ENCODE results near the gene LRRC3.
"Not testable (repeated sequence)": the region's sequence is repeated elsewhere in the genome, so short reads cannot be mapped to it uniquely, and the experiment has no call there.

Gene LRRC3

DNA sequence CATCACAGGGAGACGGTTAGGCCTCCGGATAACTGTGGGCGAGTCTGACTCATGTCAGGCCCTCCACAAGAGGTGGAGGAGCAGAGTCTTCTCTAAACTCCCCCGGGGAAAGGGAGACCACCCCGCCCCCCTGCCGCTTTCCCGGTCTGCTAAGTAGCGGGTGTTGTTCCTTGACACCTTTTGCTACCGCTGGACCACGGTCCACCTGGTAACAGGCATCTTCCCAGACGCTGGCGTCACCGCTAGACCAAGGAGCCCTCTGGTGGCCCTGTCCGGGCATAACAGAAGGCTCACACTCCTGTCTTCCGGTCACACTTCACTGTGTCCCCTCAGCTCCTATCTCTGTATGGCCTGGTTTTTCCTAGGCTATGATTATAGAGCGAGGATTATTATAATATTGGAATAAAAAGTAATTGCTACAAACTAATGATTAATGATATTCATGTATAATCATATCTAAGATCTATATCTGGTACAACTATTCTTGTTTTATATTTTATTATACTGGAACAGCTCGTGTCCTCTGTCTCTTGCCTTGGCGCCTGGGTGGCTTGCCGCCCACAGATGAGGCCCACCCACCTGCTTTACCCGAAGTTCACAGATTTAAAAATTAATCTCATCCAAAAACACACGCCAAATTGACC lies 24.4 kb downstream of the LRRC3 start:
- not testable (repeated sequence) for DNase-seq (ENCODE audit: low read depth)

DNA sequence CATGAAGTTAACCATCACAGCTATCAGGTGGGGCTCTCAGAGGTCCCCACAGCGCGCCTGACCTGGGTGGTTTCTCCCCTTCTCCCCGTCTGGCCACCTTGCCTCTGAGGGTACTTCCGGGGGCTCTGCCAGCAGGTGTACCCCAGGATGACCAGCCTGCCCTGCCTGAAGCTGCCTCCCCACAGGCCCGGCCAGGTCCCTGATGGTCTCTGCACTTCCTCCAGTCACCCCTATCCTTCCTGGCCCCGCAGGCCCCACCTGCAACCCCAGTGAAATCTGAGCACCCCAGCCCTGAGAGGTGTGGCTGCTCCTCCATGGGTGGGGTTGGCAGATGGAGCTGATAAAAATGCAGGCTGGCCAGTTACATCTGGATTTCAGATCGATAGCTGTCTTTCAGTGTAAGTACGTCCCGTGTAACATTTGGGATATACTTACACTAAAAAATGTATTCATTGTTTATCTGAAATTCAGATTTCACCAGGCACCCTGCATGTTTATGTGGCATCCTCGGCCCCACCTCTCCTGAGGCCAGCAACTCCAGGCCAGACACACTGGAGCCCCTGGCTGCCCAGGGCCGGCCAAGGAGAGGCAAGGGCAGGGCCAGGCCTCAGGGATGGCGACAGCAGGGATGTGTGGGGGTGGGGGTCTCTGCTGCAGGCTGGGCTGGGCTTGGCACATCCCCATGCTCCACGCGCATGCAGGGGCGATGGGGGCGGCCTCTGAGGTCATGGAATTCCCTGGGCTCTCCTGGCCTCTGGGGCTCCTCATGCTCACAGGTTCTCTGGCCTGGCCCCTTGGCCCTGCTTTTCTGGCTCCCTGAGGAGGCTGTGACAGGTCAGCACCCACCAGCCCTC lies 25.1 kb downstream of the LRRC3 start:
- DNase-seq (ENCODE audit: low read depth) = no peak

DNA sequence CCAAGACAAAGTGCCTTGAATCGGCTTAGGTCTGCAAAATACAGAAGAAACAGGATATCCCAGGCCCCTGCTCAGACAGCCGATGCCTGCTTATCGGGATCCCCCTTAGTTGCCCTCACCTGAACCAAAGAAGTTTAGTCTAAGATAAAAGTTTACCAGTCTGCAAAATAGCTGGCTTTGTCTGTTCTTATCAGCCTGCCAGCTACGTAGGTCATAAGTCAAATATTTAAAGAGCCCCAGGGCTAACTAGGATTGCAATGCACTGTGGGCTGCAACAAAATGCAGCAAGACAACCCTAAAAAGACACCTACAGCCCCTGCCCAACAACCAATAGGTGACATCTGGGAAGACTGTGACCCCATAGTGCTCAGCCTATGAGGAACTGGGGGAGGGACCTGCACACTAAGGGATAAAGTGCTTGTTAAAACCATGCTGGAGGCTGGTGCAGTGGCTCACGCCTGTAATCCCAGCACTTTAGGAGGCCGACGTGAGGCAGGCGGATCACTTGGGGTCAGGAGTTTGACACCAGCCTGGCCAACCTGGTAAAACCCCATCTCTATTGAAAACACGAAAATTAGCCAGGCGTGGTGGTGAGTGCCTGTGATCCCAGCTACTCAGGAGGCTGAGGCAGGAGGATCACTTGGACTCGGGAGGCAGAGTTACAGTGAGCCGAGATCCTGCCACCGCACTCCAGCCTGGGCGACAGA lies 27.4 kb downstream of the LRRC3 start:
- DNase-seq (ENCODE audit: low read depth) = no peak

DNA sequence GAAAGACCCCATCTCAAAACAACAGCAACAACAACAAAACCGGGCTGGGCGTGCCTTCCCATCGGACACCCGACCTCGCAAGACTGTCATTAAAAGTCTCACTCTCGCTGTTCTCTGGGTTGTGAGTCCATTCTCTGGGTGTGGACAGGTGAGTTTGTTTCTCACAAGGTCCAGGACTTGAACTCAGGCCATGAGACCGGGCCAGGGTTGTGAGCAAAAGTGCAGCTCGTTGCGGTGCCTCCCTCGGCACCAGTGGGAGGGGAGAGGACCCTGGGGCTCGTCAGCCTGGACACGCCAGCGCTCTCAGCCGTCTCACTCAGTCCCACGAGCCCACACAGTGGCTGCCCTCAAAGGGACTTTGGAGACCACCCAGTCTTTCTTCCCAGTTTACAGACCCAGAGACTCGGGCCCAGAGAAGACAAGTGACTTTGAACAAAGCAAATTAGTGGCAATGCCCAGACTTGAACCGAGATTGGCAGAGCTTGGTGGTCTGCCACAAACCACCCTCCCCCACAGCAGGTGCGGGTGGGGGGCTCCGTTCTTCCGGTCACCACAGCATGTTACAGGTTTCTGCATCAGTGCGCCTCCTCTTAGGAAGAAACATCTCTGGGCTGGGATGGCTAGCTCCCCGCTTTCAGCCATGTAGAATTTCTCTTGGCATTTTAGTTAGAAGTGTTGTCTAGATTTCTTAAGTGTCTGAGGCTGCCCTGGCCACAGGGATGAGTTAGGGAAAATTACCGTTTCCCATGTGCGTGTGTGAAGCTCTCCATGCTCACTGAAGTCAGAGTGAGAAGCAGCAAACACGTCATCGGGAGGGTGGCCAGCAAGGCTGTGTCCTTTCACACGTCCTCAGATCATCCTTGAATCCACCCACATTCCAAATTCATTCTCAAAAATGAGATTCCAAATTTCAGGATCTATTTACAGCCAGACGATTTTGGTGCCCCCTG lies 28.3 kb downstream of the LRRC3 start:
- DNase-seq (ENCODE audit: low read depth) = no peak

GRCh38 chr21:44484498-44485253 lies 29.4 kb downstream of the LRRC3 start:
- DNase-seq (ENCODE audit: low read depth) = no peak

DNA sequence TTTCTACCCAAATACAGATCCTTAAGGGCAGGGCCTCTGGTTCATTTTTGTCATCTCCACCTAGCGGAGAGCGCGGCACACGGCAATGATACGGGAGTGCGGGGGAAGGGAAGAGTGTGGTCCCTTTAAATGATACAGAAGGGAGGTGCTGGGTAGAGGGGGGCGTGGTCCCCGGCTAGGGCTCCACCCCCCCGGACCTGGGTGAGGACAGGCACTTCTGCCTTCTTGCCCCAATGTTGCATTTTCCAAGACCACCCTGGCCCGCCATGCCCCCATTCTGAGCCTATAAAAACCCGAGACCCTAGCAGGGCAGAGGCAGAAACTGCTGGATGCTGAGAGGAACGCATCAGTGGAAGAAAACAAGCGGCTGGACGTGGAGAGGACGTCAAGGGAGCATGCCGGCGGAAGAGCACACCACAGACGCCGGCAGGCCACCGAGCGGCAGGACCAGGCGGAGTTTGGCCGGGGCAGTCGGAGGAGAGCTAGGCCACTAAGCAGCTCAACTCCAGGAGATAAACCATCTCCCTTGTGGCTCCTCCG lies 30.0 kb downstream of the LRRC3 start:
- no peak for DNase-seq (ENCODE audit: low read depth)

GRCh38 chr21:44485796-44486195 lies 30.5 kb downstream of the LRRC3 start:
- no peak for DNase-seq (ENCODE audit: low read depth)

DNA sequence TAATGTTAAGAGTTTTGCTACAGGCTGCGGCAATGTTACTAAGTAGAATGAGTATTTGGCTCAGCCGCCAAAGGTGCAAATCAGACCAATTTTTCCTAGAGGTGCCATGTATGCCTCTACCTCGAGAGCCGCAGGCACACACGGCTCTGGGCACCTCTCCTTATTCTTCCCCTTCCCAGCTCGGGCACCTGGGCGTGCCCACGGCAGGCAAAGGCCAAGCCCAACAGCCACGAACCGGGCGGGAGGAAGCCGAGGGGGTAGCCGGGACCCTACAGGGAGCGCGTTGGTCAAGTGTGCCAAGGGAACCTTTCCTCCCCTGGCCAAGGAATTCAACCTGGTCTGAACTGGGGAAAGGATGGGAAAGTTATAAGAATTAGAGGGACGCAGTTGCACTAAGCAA lies 31.0 kb downstream of the LRRC3 start:
- no peak for DNase-seq (ENCODE audit: low read depth)

- DNase-seq (ENCODE audit: low read depth) = no peak
Measured at GRCh38 chr21:44487831-44488230, 32.5 kb downstream of the LRRC3 start.

- DNase-seq (ENCODE audit: low read depth) = no peak
Measured at GRCh38 chr21:44489962-44490361, 34.7 kb downstream of the LRRC3 start.

- DNase-seq (ENCODE audit: low read depth) = no peak
Measured at GRCh38 chr21:44490405-44490804, 35.1 kb downstream of the LRRC3 start.

- DNase-seq (ENCODE audit: low read depth) = no peak
Measured at GRCh38 chr21:44490816-44491215, 35.5 kb downstream of the LRRC3 start.

DNA sequence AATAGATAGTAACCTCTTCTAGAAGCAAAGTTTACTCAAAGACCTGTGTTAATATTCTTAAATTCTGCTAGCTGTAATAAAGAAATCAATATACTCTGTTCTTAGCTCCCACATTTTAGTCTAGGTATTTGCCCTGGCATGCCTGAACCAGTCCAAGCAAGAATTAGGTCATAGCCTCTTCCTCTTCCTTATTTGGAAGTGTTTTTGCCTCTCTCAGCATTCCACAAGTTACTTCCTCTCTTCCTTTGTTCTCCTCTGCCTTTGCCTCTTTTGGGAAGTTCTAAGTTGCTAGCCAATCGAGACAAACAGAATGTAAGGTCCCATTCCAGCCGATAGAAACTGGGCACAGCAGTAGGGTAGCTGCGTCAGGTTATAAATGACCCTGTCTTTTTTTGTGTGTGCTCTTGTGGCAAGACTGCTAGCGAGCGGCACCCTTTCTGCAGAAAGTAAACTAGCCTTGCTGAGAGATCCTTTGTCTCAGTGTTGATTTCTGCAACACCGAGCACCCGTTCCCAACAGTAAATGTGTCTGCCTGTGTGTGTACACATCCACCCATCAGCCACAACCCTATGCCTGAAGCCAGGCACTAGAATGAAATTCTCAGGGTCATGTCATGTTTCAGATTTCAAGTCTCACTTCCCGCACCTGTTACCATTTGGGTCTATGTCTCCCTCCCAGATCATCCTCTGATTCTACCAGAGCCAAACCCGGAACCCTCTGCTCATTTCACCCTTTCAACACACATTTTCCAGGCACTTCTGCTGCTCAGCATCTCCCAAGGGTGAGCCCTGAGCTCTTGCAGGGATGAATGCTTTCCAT lies 37.5 kb downstream of the LRRC3 start:
- DNase-seq (ENCODE audit: low read depth) = no peak

DNA sequence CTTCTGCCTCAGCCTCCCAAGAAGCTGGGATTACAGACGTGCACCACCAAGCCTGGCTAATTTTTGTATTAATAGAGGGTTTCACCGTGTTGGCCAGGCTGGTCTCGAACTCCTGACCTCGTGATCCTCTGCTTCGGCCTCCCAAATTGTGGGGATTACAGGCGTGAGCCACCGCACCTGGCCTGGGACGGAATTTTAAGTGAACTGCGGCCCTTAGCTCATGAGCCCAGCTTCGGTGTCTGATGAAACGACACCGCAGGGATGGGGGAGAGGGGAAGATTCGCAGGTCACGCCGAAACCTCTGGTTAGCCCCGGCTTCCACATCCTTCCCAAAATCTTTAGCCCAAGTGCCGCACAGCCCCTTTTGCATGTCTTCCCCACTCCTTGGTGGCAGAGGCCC lies 39.1 kb downstream of the LRRC3 start:
- DNase-seq (ENCODE audit: low read depth) = no peak

- no peak for DNase-seq (ENCODE audit: low read depth)
Measured at GRCh38 chr21:44494956-44495355, 39.6 kb downstream of the LRRC3 start.

DNA sequence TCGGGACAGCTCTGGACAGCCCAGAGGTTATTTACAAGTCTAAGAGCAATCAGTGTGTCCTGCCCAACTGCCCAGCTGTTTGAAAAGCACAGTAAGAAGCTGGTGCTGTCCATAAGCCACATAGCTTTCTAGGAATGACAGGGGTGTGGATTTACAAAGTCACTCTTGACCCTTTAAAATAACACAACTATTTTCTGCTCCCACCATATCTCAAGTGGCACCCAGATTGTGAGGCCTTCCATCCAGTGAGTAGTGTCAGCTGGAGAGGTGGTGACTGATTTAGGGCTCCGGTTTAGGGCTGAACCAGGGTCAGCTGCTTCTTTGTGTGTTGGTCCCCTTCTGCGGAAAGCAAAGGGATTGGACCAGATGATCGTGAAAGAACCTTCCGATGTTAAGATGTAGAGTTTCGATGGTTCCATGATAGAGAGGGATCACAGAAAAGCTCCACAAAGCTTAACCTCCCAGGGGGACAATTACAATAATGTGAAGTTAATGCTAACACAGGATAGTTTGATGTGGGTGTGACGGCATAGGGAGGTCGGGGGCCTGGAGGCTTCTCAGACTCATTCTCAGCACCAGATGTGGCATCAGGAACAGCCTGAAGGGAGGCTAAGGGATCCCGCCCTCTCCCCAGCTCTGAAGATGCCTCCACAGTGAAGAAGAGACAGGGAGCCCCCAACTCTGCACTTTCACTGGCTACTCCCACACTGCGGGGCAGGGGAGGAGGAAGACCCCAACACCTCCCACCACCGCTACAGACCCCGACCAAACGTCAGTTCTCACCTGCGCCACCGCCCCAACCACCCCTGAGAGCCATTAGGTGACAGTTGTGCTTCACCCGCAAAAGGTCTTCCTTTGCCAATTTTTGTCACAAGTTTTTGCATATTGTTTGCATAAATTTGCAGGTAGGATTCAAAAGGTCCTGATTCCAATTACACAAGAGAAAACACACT lies 40.6 kb downstream of the LRRC3 start:
- DNase-seq (ENCODE audit: low read depth) = no peak

- DNase-seq (ENCODE audit: low read depth) = no peak
Measured at GRCh38 chr21:44496564-44497550, 41.5 kb downstream of the LRRC3 start.

Measured in HS-5 (cell line).